ENCODE measurements around the gene HCFC2.
"Not testable (repeated sequence)": the region's sequence is repeated elsewhere in the genome, so short reads cannot be mapped to it uniquely, and the experiment has no call there.

DNA sequence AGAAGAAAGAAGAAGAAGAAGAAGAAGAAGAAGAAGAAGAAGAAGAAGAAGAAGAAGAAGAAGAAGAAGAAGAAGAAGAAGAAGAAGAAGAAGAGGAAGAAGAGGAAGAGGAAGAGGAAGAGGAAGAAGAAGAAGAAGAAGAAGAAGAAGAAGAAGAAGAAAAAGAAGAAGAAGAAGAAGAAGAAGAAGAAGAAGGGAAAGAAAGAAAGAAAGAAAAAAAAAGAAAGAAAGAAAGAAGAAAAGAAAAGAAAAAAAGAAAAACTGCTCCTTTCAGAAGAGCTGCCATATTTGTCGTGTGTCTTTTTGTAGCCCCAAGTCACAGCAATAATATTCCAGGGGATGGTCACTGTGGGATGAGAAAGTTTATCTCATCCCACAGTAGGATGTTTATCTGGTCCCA lies 42.5 kb upstream of the HCFC2 start:
- TF ChIP-seq, protein P1, sequence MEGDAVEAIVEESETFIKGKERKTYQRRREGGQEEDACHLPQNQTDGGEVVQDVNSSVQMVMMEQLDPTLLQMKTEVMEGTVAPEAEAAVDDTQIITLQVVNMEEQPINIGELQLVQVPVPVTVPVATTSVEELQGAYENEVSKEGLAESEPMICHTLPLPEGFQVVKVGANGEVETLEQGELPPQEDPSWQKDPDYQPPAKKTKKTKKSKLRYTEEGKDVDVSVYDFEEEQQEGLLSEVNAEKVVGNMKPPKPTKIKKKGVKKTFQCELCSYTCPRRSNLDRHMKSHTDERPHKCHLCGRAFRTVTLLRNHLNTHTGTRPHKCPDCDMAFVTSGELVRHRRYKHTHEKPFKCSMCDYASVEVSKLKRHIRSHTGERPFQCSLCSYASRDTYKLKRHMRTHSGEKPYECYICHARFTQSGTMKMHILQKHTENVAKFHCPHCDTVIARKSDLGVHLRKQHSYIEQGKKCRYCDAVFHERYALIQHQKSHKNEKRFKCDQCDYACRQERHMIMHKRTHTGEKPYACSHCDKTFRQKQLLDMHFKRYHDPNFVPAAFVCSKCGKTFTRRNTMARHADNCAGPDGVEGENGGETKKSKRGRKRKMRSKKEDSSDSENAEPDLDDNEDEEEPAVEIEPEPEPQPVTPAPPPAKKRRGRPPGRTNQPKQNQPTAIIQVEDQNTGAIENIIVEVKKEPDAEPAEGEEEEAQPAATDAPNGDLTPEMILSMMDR (IDR thresholded peaks at IDR 0.05; ENCODE audit: insufficient read depth, low read length), result not testable (repeated sequence)
- not testable (repeated sequence) for TF ChIP-seq GABPA (IDR thresholded peaks at IDR 0.05; ENCODE audit: low read depth)

Measured in HL-60 (cell line).